Measurements from ENCODE around the gene COA1. TPM values are rescaled to one million over a fixed set of nuclear protein-coding genes. Genes with fewer than 3 reads are reported as not detected.

The COA1 gene
- total and polyA plus RNA-seq, 9 of the 15 experiments (the other 6 are each of a cell fraction or from before 2014, with no cell fraction given) = 98.9 to 463 (median 181) TPM

DNA sequence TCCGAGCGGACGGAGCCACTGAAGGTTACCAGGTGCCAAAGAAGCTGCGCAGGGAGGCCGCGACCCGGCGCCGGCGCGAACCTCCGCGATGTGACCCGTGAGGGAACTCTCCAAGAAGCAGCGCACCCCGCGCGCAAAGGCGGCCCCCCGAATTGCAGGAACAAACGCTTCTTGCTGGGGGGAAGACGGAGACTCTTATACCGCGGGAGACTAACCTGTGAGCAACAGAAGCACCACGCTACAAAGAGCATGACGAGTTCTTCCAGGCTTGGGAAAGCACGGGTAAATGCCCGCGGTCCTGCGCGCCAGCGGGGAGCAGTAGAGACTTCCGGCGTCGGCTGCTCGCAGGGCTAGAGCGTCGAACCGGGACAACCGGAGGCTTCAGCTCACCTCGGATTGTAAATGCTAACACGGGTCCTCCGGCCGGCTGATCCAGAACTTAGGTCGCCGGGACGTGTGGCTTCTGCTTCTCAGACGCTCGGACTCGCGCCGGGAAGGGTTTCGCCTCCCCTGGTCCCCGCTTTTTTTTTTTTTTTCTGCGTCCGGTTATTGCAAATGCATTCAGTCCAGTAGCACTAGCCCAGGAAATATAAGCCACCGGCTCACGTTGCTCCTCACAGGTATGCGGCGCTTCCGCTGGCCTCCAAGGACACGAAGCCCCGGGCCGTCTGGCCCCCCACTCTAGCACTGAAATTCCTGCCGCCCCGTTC, at the start of gene COA1 (continued):
- TF ChIP-seq, protein P1, sequence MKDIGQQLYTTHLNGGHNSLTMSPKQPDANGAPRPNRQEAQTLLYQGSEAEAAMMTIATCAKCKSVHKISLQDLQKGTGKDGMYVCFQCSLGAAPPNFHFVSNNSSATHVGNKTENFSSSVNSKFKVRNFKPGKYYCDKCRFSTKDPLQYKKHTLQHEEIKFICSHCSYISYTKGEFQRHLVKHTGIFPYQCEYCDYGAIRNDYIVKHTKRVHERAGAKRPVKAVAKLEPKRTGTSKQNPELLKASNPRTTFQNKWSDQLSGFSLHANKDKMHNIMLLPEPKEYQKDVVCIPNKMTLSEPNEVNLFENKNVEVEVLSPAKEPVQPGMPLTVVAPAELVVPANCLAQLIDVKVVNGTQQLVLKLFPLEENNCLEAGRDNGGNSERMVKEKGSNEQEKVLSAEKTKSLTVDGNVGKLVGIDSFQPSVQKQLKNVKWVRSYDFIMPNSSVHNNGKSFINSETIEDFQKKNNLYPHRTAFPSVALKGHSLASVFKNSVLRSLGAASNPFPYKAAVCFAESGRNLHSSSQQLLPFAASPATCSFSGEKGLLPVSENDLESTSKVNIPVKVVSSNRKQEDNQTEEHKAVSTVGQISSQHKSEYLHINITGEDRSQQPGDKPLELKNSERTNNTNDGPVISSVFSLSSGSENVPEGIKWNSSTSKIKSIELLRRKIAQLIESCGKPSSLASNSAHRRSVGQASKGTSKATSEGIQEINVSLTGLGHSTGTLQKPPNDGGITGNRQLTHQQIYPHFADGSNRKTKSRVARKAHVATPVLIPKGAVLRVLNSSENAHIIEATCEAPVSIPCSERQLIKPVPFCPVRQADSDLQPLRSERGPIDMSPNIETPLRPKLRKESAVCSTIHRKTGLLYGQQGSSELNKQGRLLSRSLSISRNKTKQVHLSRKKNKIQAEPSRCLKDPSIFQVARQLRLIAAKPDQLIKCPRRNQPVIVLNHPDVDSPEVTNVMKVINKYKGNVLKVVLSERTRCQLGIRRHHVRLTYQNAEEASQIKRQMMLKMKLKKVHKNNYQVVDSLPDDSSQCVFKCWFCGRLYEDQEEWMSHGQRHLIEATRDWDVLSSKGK (CRISPR knock-in tag; IDR thresholded peaks at IDR 0.05) = no peak
- TF ChIP-seq, protein P2, sequence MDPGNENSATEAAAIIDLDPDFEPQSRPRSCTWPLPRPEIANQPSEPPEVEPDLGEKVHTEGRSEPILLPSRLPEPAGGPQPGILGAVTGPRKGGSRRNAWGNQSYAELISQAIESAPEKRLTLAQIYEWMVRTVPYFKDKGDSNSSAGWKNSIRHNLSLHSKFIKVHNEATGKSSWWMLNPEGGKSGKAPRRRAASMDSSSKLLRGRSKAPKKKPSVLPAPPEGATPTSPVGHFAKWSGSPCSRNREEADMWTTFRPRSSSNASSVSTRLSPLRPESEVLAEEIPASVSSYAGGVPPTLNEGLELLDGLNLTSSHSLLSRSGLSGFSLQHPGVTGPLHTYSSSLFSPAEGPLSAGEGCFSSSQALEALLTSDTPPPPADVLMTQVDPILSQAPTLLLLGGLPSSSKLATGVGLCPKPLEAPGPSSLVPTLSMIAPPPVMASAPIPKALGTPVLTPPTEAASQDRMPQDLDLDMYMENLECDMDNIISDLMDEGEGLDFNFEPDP (CRISPR knock-in tag; IDR thresholded peaks at IDR 0.05) = no peak
- TF ChIP-seq POLR2G (IDR thresholded peaks at IDR 0.05; ENCODE audit: low read depth, low read length) (peak; percentile 96), SUPT5H (IDR thresholded peaks at IDR 0.05) (peak; percentile 91), MYBL2 (IDR thresholded peaks at IDR 0.05; ENCODE audit: low read depth) (no peak), MYBL2 (CRISPR knock-in tag; IDR thresholded peaks at IDR 0.05; ENCODE audit: borderline replicate concordance) (no peak), FOXA3 (CRISPR knock-in tag; conservative IDR thresholded peaks at IDR 0.05 in 1 of 2, IDR thresholded peaks at IDR 0.05 in 1 of 2) (no peak; a peak in 1 of 4 replicates), BHLHE40 (IDR thresholded peaks at IDR 0.05; ENCODE audit: low read length) (no peak; the same call in 1 of the 2 replicates), LARP7 (IDR thresholded peaks at IDR 0.05) (peak; percentile 40; the same call in 1 of the 2 replicates)
- TF ChIP-seq, protein P3, sequence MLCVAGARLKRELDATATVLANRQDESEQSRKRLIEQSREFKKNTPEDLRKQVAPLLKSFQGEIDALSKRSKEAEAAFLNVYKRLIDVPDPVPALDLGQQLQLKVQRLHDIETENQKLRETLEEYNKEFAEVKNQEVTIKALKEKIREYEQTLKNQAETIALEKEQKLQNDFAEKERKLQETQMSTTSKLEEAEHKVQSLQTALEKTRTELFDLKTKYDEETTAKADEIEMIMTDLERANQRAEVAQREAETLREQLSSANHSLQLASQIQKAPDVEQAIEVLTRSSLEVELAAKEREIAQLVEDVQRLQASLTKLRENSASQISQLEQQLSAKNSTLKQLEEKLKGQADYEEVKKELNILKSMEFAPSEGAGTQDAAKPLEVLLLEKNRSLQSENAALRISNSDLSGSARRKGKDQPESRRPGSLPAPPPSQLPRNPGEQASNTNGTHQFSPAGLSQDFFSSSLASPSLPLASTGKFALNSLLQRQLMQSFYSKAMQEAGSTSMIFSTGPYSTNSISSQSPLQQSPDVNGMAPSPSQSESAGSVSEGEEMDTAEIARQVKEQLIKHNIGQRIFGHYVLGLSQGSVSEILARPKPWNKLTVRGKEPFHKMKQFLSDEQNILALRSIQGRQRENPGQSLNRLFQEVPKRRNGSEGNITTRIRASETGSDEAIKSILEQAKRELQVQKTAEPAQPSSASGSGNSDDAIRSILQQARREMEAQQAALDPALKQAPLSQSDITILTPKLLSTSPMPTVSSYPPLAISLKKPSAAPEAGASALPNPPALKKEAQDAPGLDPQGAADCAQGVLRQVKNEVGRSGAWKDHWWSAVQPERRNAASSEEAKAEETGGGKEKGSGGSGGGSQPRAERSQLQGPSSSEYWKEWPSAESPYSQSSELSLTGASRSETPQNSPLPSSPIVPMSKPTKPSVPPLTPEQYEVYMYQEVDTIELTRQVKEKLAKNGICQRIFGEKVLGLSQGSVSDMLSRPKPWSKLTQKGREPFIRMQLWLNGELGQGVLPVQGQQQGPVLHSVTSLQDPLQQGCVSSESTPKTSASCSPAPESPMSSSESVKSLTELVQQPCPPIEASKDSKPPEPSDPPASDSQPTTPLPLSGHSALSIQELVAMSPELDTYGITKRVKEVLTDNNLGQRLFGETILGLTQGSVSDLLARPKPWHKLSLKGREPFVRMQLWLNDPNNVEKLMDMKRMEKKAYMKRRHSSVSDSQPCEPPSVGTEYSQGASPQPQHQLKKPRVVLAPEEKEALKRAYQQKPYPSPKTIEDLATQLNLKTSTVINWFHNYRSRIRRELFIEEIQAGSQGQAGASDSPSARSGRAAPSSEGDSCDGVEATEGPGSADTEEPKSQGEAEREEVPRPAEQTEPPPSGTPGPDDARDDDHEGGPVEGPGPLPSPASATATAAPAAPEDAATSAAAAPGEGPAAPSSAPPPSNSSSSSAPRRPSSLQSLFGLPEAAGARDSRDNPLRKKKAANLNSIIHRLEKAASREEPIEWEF (CRISPR knock-in tag; IDR thresholded peaks at IDR 0.05) = no peak
